Thyroid gland (tissue), 4 donors: ENCODE measurements around the gene CLEC19A.
"Not testable (repeated sequence)": the region's sequence is repeated elsewhere in the genome, so short reads cannot be mapped to it uniquely, and the experiment has no call there.

Source experiments
- CTCF ChIP-seq, 6 experiments: fragments of 200-600 bp in 3 of 6; fragments of 450-650 bp in 3 of 6; sonication (generic) in 3 of 6; IDR thresholded peaks; one replicate each; pipeline ENCODE4 v1.5.1; 2016 to 2019; ENCODE audit warnings: antibody characterized with exemption in 6 of 6, mild to moderate bottlenecking in 2 of 6, inconsistent platforms in 1 of 6, moderate library complexity in 1 of 6
- POLR2A ChIP-seq, 2 donors: fragments of 450-650 bp; IDR thresholded peaks; one replicate each; pipeline ENCODE4 v1.6.1; 2017; ENCODE audit warnings: antibody characterized with exemption in 2 of 2, mild to moderate bottlenecking in 2 of 2, moderate library complexity in 1 of 2

DNA sequence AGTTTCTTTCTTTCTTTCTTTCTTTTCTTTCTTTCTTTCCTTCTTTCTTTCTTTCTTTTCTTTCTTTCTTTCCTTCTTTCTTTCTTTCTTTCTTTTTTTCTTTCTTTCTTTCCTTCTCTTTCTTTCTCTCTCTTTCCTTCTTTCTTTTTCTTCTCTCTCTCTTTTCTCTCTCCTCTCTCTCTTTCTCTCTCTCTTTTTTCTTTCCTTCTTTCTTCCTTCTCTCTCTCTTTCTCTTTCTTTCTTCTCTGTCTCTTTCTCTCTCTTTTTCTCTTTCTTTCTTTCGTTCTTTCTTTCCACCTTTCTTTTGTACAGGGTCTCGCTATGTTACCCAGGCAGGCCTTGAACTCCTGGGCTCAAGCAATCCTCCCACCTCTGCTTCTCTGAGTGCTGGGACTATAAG lies 35.7 kb downstream of the CLEC19A start:
- not testable (repeated sequence) for TF ChIP-seq CTCF, POLR2A (IDR thresholded peaks at IDR 0.05)
